CD14-positive monocyte (primary cell): Measurements from ENCODE around the gene GIT1. TPM values are rescaled to one million over a fixed set of nuclear protein-coding genes. Genes with fewer than 3 reads are reported as not detected.
A peak's percentile ranks its signal among the peaks of the same experiment; 100 is the strongest.

Source experiments
- DNase-seq, 3 donors: peaks; one replicate each; pipeline ENCODE4 v3.0.0-alpha.2; 2011 to 2022
- H2AFZ ChIP-seq: 2 replicates; pipeline ENCODE4 v1.6.0; 2012; ENCODE audit warnings: mild to moderate bottlenecking, low read depth, low read length, inconsistent platforms; ENCODE audit not compliant: insufficient read depth, poor library complexity, severe bottlenecking
- H3K27ac ChIP-seq, 2 donors: 1 replicate in 1 of 2; 2 replicates in 1 of 2; pipeline ENCODE4 v1.5.1; 2012 to 2013; ENCODE audit warnings: low read length in 2 of 2, control low read depth in 1 of 2, inconsistent platforms in 1 of 2, low read depth in 1 of 2, mild to moderate bottlenecking in 1 of 2
- H3K27me3 ChIP-seq, 2 donors: one replicate each; pipeline versions ENCODE4 v1.6.0 to v1.6.1; 2011 to 2013; ENCODE audit warnings: low read length in 2 of 2; ENCODE audit not compliant: control insufficient read depth in 2 of 2, insufficient read depth in 2 of 2
- H3K36me3 ChIP-seq, 2 donors: replicated peaks in 1 of 2; 1 replicate in 1 of 2; 2 replicates in 1 of 2; pipeline versions ENCODE4 v1.5.1 to v1.6.1; 2012 to 2013; ENCODE audit warnings: low read length in 2 of 2, control low read depth in 1 of 2, inconsistent platforms in 1 of 2, mild to moderate bottlenecking in 1 of 2; ENCODE audit not compliant: insufficient read depth in 2 of 2, control insufficient read depth in 1 of 2
- H3K4me1 ChIP-seq, 2 donors: 1 replicate in 1 of 2; 2 replicates in 1 of 2; pipeline versions ENCODE4 v1.5.1 to v1.6.1; 2012 to 2013; ENCODE audit warnings: low read length in 2 of 2, control low read depth in 1 of 2, inconsistent platforms in 1 of 2, mild to moderate bottlenecking in 1 of 2, moderate library complexity in 1 of 2; ENCODE audit not compliant: insufficient read depth in 2 of 2, control insufficient read depth in 1 of 2
- H3K4me2 ChIP-seq: replicated peaks from 2 replicates; pipeline ENCODE3; 2012; ENCODE audit warnings: low read length, moderate library complexity, mild to moderate bottlenecking; ENCODE audit not compliant: poor library complexity, severe bottlenecking; ENCODE audit errors: extremely low read depth
- H3K4me3 ChIP-seq, 3 experiments: fragments of 200-600 bp in 1 of 3; sonication (generic) in 1 of 3; replicated peaks in 1 of 3; 1 replicate in 2 of 3; 2 replicates in 1 of 3; pipeline ENCODE4 v1.5.1; 2011 to 2013; ENCODE audit warnings: low read length in 3 of 3, mild to moderate bottlenecking in 3 of 3, control low read depth in 2 of 3, low read depth in 2 of 3, inconsistent platforms in 1 of 3, moderate library complexity in 1 of 3
- H3K79me2 ChIP-seq: 2 replicates; pipeline ENCODE4 v1.6.0; 2012; ENCODE audit warnings: mild to moderate bottlenecking, control low read depth, inconsistent platforms, low read length, moderate library complexity; ENCODE audit not compliant: insufficient read depth
- H3K9ac ChIP-seq: 2 replicates; pipeline ENCODE4 v1.6.0; 2017; ENCODE audit warnings: low read length, mild to moderate bottlenecking; ENCODE audit not compliant: insufficient read depth, poor library complexity, severe bottlenecking
- H3K9me3 ChIP-seq, 2 donors: replicated peaks in 1 of 2; 1 replicate in 1 of 2; 2 replicates in 1 of 2; pipeline versions ENCODE4 v1.5.1 to v1.6.1; 2012 to 2013; ENCODE audit warnings: low read length in 2 of 2, control low read depth in 1 of 2; ENCODE audit not compliant: control insufficient read depth in 1 of 2, insufficient read depth in 1 of 2
- H4K20me1 ChIP-seq: 2 replicates; pipeline ENCODE4 v1.6.0; 2012; ENCODE audit warnings: mild to moderate bottlenecking, low read length, control low read depth, moderate library complexity; ENCODE audit not compliant: insufficient read depth
- H3K27ac Mint-ChIP-seq, 7 donors: one replicate each; pipeline ENCODE4 v1.8.0; 2020; ENCODE audit warnings: mild to moderate bottlenecking in 7 of 7, mixed read lengths in 7 of 7, moderate library complexity in 6 of 7, inconsistent platforms in 2 of 7
- H3K27me3 Mint-ChIP-seq, 3 donors: one replicate each; pipeline ENCODE4 v1.8.0; 2021 to 2022; ENCODE audit warnings: low read depth in 3 of 3, mild to moderate bottlenecking in 3 of 3, mixed read lengths in 3 of 3, moderate library complexity in 3 of 3, inconsistent platforms in 1 of 3
- H3K36me3 Mint-ChIP-seq, 2 donors: one replicate each; pipeline ENCODE4 v1.8.0; 2020; ENCODE audit warnings: mixed read lengths in 2 of 2, inconsistent platforms in 1 of 2, mild to moderate bottlenecking in 1 of 2
- H3K4me1 Mint-ChIP-seq: one replicate; pipeline ENCODE4 v1.8.0; 2020; ENCODE audit warnings: mild to moderate bottlenecking, mixed read lengths
- H3K4me3 Mint-ChIP-seq, 2 donors: one replicate each; pipeline ENCODE4 v1.8.0; 2020; ENCODE audit warnings: mild to moderate bottlenecking in 2 of 2, mixed read lengths in 2 of 2, moderate library complexity in 1 of 2
- H3K9me3 Mint-ChIP-seq, 7 donors: one replicate each; pipeline ENCODE4 v1.8.0; 2020 to 2022; ENCODE audit warnings: mixed read lengths in 7 of 7, mild to moderate bottlenecking in 6 of 7, moderate library complexity in 6 of 7, inconsistent platforms in 2 of 7
- WGBS: methylation state at CpG from one replicate; pipeline ENCODE4 v1.1.5; 2013; ENCODE audit warnings: missing lambda C conversion rate; ENCODE audit not compliant: insufficient coverage; 5-methylcytosine and 5-hydroxymethylcytosine counted together
- intact Hi-C, 2 donors: fragments of 100-400 bp; cut with micrococcal nuclease; formaldehyde crosslinking; loops; one replicate each; pipeline versions ENCODE4 v1.15.0 to v1.15.1; 2023
- polyA plus RNA-seq, 3 donors: library from polyadenylated mRNA; depleted of rRNA in 1 of 3; unstranded in 2 of 3; stranded (reverse) in 1 of 3; fragments of 300-500 nt in 2 of 3; fragments of >200 nt in 1 of 3; fragmentation: Illumina TruSeq in 2 of 3; gene quantifications; 1 replicate in 2 of 3; 2 replicates in 1 of 3; pipeline ENCODE4 v1.2.3, GENCODE V29; 2012 to 2021
- TF ChIP-seq, protein P1 (sequence below): fragments of 200-600 bp; IDR thresholded peaks from one replicate; pipeline ENCODE4 v1.8.0; 2022; ENCODE audit warnings: antibody characterized with exemption, mild to moderate bottlenecking

Gene GIT1
- polyA plus RNA-seq, 3 donors, result 3.1 to 41.7 (median 4.4) TPM

DNA sequence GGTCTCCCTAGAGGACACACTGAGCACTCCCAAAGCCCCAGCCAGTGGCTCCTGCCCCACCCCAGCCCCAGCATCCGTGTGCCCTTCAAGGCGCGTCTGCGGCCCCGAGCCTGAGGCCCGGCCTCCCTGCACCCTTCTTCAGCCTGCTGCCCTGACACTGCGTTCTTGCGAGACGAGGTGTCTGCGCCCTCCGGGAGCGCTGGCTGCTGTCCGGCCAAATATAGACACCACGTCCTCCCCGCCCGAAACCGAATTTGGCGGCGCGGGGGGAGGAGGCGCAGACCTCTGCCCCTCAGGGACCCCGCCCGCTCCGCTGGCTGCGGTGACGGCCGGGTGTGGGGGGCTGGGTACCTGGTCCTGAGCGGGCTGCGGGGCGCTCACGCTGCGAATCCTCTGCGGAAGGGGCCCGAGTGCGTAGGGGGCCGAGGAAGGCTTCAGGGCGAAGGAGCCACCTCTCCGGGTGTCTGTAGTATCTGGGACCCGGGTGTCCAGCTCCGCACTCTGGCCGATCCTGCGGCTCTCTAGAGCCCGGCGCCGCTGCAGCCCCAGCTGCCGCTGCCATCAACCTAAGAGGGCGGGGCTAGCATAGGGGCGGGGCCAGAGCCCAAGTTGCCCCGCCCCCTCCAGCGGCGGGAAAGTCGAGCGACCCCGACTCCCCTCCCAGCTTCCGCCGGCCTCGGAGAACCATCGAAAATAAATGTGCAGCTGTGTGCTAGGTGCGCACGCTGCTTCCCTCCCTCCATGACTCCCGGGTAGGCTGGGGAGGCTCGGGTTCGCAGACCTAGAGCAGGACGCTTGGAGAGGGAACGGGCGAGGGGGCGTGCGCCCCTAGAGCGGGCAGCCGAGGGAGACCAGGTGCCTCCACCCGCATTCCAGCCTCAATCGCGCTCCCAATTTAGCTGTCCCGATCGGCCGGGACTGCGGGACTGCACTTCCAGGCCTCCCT is 33.2 kb upstream of the GIT1 start, which contains the start of gene CORO6:
Gene CORO6, minus strand, starts transcription at position 576 of the 946 bp plus-strand sequence. CDS start 1,491 bp downstream, outside the sequence.
- H4K20me1 ChIP-seq, result peaks cover 52% of the 10 kb centered on the region
- intact Hi-C loops, result no loop called here
- Mint-ChIP-seq H3K27ac (peak within 1 kb of the TSS in 1 of 7 donors; percentile 69), H3K9me3 (no peaks in the 10 kb centered on the region), H3K4me3 (peak within 1 kb of the TSS; percentile 78 to 83), H3K27me3 (peaks cover 25 to 63% (median 42%) of the 10 kb centered on the region in 3 donors), H3K4me1 (peaks cover 18% of the 10 kb centered on the region), H3K36me3 (peaks cover 18 to 19% of the 10 kb centered on the region in 2 donors)
- H3K4me2 ChIP-seq, result peak within 1 kb of the TSS; percentile 81
- H3K27me3 ChIP-seq, result peaks cover 0 to 51% of the 10 kb centered on the region in 2 donors
- peaks cover 22 to 24% of the 10 kb centered on the region in 2 donors for H3K4me1 ChIP-seq
- peak within 1 kb of the TSS; percentile 73 for H2AFZ ChIP-seq
- WGBS, result 4% methylated on average over 73 of the region's 77 CpGs
- H3K9ac ChIP-seq, result peak within 1 kb of the TSS; percentile 32
- H3K4me3 ChIP-seq, result peak within 1 kb of the TSS; percentile 29 to 72 (median 32)
- TF ChIP-seq, protein P1, sequence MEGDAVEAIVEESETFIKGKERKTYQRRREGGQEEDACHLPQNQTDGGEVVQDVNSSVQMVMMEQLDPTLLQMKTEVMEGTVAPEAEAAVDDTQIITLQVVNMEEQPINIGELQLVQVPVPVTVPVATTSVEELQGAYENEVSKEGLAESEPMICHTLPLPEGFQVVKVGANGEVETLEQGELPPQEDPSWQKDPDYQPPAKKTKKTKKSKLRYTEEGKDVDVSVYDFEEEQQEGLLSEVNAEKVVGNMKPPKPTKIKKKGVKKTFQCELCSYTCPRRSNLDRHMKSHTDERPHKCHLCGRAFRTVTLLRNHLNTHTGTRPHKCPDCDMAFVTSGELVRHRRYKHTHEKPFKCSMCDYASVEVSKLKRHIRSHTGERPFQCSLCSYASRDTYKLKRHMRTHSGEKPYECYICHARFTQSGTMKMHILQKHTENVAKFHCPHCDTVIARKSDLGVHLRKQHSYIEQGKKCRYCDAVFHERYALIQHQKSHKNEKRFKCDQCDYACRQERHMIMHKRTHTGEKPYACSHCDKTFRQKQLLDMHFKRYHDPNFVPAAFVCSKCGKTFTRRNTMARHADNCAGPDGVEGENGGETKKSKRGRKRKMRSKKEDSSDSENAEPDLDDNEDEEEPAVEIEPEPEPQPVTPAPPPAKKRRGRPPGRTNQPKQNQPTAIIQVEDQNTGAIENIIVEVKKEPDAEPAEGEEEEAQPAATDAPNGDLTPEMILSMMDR, result no peak
- peaks cover 10 to 19% of the 10 kb centered on the region in 2 donors for H3K36me3 ChIP-seq
- H3K27ac ChIP-seq, result no peak within 1 kb of the TSS
- no peaks in the 10 kb centered on the region for H3K79me2 ChIP-seq
- no peaks in the 10 kb centered on the region for H3K9me3 ChIP-seq
- peak in 2 of 3 donors; percentile 13 to 20 for DNase-seq

DNA sequence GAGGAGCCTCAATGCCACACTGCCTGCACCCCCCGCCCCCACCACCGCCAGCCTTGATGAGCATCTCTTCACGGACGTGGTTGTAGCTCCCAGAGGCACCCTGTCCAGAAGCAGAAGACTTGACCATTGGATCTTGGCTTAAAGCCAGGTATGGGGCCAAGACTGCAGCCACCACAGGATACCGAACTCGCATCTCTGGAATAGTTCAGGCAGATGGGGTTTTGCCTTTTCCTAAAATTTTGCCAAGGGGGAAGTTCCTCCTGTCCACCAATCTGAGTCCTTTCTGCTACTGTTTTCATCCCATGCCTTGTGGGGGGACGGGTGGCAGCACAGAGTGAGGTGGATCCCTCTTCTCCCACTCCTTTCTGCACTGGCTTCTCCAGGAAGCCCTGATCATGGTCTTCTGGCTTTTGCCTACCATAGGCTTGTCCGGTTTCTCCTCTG is 32.3 kb upstream of the GIT1 start:
- Mint-ChIP-seq H3K27me3 (peaks cover 31 to 71% (median 47%) of the 10 kb centered on the region in 3 donors), H3K9me3 (no peaks in the 10 kb centered on the region), H3K36me3 (peaks cover 12 to 13% of the 10 kb centered on the region in 2 donors), H3K4me1 (peaks cover 26% of the 10 kb centered on the region), H3K27ac (peak overlapping the region in 1 of 7 donors; percentile 69), H3K4me3 (peak overlapping the region; percentile 78 to 83)
- H2AFZ ChIP-seq, result no peak overlapping the region
- no peaks in the 10 kb centered on the region for H3K79me2 ChIP-seq
- H3K9me3 ChIP-seq, result no peaks in the 10 kb centered on the region
- peak overlapping the region in 1 of 3 experiments; percentile 72 for H3K4me3 ChIP-seq
- peaks cover 6 to 11% of the 10 kb centered on the region in 2 donors for H3K36me3 ChIP-seq
- WGBS, result 75% methylated on average over 5 of the region's 8 CpGs
- peaks cover 52% of the 10 kb centered on the region for H4K20me1 ChIP-seq
- H3K27me3 ChIP-seq, result peaks cover under 1 to 60% of the 10 kb centered on the region in 2 donors
- peak overlapping the region; percentile 81 for H3K4me2 ChIP-seq
- no peak overlapping the region for H3K27ac ChIP-seq
- H3K9ac ChIP-seq, result no peak overlapping the region
- TF ChIP-seq, protein P1, result no peak
- peaks cover 31 to 32% of the 10 kb centered on the region in 2 donors for H3K4me1 ChIP-seq
- intact Hi-C loops, result no loop called here
- DNase-seq, result no peak
